ENCODE data around the gene PLD5. TPM values are rescaled to one million over a fixed set of nuclear protein-coding genes. Genes with fewer than 3 reads are reported as not detected.
"Not testable (repeated sequence)": the region's sequence is repeated elsewhere in the genome, so short reads cannot be mapped to it uniquely, and the experiment has no call there.

Gene PLD5
- polyA plus RNA-seq, 3 donors: 0.03 to 0.22 (median 0.14) TPM

DNA sequence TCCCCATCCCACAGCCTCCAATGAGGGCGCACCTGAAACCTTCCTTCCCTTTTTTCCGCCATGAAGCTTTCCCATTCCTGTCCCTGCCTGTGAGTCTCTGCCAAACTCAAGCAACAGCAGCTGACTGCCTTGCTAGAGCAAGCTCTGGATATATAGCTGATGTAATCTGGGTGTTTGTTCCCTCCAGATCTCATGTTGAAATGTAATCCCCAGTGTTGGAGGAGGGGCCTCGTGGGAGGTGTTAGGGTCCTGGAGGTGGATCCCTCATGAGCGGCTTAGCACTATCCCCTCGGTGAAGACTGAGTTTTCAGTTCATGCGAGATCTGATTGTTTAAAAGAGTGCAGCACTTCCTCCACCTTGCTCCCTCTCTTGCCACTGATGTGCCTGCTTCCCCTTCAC, 321.2 kb downstream of the PLD5 start:
- H3K27ac ChIP-seq (ENCODE audit: low read depth, low read length): no peak overlapping the region
- 70 to 76% (median 71%) methylated on average over 6 of the region's 6 CpGs for WGBS, 3 donors

DNA sequence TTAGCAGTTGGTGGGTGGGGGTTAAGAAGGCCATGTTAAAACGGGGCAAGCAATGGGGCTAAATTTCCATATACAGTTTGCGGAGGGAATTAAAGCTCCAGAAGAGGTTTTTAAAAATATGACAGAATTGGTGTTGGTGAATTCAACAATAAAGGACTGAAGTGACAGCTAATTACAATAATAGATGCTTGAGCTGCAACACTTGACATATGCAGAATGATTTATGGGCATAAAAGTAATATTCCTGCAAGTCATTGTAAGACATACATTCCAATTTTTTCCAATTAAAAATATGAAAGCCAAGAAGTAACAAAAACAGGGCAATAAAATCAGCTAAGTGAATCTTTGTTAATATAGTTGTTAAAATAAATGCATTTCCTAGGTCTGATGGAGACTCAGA, 323.4 kb downstream of the PLD5 start:
- no peak overlapping the region for H3K27ac ChIP-seq (ENCODE audit: low read depth, low read length)
- WGBS, 3 donors: 83 to 89% (median 84%) methylated on average over 2 of the region's 2 CpGs

DNA sequence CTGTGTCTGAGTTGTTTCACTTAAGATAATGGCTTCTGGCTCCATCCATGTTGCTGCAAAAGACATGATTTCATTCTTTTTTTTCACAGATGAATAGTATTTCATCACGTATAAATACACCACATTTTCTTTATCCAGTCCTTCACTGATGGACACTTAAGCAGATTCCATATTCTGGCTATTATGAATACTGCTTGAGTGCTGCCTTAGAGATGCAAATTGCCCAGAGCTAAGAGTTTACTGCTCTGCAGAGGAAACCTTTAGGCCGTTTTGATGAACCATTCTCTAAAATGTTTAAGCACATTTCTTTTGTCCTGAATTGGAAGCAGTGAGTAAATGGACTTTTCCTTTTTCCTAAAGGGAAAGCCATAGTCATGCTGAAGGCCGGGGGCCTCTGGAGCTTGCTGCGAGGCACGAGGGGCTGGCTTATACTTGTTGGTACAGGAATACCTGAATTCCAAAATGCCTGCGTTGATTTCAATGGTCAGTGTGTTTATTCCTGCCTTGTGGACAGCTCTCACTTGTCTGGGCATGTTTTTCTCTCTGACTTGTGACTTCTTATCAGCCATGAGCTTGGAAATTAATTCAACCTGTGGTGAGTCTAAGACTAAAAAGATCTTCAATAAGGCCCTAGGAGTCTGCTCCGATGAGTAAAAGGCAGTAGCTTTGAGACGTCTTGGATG, 324.6 kb downstream of the PLD5 start:
- no peak overlapping the region for H3K27ac ChIP-seq (ENCODE audit: low read depth, low read length)
- 67 to 81% (median 80%) methylated on average over 8 of the region's 8 CpGs for WGBS, 3 donors

DNA sequence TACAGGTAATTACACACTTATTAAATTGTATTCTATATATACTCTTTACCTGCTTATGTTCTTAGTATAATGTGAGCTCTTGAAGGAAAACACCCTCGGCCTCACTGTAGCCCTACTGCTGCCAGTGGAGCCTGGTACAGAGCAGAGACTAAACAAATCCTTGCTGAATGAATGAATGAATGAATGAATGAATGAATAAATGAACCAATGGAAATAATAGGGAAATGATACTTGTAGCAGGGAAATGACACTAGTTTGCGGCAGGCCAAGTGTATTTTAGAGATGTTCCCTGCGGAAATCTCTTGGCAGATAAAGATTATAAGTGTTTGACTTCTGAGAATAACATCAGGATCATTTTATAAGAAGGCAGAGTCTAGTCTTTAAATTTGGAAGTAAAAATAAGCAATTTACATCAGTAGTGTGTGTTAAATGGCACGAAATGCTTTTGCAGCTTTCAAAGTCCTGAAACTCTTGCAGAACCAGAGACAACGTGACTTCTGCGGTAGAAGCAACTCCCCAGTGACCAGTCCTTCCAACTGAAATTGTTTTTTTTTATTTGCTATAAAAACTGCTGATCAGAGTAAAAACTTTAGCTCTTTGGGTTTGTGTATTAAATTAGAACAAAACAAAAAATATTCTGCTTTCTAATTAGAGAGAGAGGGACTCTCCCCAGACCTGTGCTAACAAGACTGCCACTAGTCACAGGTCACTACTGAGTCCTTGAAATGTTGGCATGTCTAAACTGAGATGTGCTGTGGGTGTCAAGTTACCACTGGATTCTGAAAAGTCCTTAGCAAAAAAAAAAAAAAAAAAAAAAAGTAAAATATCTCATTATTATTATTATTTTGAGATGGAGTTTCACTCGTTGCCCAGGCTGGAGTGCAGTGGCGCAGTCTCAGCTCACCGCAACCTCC, 326.3 kb downstream of the PLD5 start:
- no peak overlapping the region for H3K27ac ChIP-seq (ENCODE audit: low read depth, low read length)
- WGBS, 3 donors: 61 to 79% (median 76%) methylated on average over 9 of the region's 9 CpGs

DNA sequence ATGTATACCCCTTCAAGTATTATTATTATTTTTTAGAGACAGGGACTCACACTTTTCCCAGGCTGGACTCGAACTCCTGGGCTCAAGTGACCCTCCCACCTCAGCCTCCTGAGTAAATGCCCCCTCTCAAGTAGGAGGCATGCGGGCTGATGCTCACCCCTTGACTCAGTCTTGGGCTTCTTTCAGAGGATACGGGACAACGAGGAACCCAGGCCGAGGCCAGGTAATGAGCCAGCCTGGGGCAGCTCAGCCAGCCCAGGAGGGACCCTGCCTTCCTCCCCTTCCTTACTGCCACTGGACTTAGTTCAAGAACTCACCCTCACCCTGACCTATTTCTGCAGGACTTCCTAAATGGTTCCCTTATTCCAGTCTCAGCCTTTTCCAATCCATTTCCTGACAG, 327.6 kb downstream of the PLD5 start:
- no peak overlapping the region for H3K27ac ChIP-seq (ENCODE audit: low read depth, low read length)
- 76 to 82% (median 79%) methylated on average over 5 of the region's 5 CpGs for WGBS, 3 donors

DNA sequence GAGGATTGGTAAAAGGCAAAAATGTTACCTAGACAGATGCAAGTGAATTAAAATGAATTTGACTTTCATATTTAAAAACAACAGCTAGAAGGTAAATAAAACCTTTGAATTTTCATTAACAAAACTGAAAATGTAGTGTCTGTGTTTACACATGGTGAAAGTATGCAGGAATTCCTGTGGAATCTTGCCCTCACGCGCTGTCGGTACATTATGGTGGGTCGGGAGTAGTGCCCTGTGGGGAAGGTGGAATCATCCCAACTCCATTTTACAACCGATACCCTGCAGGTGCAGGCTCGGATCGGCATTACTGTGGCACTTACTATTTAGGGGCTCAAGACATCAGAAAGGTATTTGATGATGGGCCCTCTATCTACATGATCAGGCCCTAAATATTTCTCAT, 328.4 kb downstream of the PLD5 start:
- WGBS, 3 donors: 55 to 87% (median 77%) methylated on average over 7 of the region's 7 CpGs
- no peak overlapping the region for H3K27ac ChIP-seq (ENCODE audit: low read depth, low read length)

DNA sequence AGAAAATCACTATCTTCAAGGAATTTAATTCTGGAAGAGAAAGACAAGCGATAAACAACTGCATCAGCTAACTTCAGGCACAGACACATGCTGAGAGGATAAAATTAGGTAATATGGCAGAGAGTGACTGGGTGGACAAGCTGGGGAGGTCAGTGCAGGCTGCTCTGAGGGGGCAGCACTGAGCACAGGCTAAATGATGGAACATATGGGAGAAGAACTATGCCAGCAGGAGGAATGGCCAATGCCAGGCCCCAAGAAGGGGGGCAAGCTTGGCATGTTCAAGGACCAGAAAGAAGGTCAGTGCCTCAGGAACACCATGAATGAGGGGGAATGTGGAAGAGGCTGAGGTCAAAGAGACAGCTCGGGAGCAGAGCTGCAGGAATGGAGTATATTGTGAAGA, 334.9 kb downstream of the PLD5 start:
- H3K27ac ChIP-seq (ENCODE audit: low read depth, low read length): no peak overlapping the region
- WGBS, 3 donors: 76 to 93% (median 77%) methylated on average over 2 of the region's 2 CpGs

DNA sequence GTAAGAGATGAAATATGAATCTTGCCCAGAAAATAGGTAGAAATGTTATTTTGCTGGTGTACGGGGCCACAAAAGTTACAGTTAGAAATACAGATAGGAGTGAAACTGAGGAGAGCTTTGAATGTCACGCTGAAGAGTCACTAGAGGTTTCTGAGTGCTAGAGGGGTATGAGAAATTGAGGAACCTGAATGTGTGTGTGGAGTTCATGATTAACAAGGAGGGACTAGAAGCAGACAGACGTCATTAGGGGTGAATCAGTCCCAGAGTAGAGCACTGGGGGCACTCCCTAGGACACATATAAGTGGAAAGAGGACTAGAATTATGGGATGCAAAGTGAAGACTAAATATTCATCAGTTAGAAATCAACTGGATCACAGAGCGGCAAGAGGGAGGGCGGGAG, 336.7 kb downstream of the PLD5 start:
- no peak overlapping the region for H3K27ac ChIP-seq (ENCODE audit: low read depth, low read length)
- 71 to 77% (median 73%) methylated on average over 5 of the region's 5 CpGs for whole genome bisulfite sequencing, 3 donors

DNA sequence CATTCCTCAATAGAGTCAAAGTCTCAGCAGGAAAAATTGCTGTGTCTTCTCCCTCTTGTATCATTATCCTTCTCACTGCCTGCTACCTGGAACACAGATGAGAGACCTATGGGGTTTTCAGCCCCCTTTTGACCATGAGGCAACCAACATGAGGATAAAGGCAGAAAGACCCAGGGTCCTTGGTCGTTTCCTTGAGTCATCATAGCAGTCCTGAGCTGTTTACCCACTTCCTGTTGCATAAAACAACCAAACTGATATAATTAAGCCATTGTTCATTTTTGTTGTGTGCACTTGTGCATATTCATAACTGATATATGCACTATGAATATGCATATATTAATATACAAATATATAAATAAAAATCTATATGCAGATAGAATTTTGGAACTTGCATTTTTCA, 337.3 kb downstream of the PLD5 start:
- no peak overlapping the region for H3K27ac ChIP-seq (ENCODE audit: low read depth, low read length)
- WGBS, 3 donors: 23 to 26% (median 24%) methylated on average over 1 of the region's 1 CpG

DNA sequence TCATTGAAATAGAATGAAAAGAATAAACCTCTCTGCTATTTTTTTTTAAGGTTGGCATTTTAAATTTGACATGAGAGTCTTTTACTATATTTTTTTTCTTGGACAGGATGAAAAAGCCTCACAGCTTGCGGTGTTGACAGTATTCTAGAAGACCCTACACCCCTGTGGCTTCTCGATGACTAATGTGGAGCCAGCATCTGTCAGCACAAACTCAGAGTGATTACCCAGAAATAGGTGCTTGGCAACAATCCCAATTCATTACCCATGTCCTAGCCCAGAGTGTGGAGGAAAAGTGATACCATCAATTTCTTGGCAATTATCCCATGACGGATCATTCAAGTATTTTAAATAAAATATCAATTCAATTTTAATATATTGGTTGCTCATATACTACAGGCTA, 338.8 kb downstream of the PLD5 start:
- 48 to 67% (median 60%) methylated on average over 3 of the region's 3 CpGs for WGBS, 3 donors
- H3K27ac ChIP-seq (ENCODE audit: low read depth, low read length): no peak overlapping the region

DNA sequence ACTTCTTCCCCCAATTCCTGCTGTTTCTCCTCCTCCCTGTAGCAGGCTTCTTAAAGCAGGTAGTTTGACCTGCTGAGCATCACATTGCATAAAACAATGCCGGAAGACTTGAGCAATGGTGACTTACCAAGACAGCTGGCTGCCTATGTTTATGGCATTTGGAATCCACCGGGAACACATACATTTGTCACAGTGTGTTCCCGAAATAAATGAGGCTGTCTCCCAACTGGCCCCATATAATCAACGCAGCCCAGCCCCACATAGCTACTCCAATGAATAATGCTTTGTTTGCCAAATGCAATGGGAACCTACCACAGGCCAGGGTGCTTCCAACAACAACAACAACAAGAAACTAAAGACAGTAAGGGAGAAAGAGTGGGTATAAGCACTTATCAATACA, 339.5 kb downstream of the PLD5 start:
- no peak overlapping the region for H3K27ac ChIP-seq (ENCODE audit: low read depth, low read length)
- 52 to 66% (median 64%) methylated on average over 4 of the region's 4 CpGs for WGBS, 3 donors

DNA sequence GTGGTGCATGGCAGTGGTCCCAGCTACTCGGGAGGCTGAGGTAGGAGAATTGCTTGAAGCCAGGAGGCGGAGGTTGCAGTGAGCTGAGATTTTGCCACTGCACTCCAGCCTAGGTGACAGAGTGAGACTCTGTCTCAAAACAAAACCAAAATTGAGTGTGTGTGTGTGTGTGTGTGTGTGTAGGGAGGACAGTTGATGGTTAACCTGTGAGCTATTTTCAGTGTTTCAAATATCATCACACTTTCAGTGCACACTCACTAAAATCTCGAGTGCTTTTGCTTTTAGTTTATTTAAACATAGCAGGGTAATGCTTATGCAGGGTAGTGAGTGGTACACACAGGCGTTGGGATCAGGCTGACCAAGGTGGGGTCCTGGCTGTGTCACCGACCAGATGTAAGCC, 344.7 kb downstream of the PLD5 start:
- WGBS, 3 donors: 60 to 68% (median 68%) methylated on average over 5 of the region's 5 CpGs
- not testable (repeated sequence) for H3K27ac ChIP-seq (ENCODE audit: low read depth, low read length)

DNA sequence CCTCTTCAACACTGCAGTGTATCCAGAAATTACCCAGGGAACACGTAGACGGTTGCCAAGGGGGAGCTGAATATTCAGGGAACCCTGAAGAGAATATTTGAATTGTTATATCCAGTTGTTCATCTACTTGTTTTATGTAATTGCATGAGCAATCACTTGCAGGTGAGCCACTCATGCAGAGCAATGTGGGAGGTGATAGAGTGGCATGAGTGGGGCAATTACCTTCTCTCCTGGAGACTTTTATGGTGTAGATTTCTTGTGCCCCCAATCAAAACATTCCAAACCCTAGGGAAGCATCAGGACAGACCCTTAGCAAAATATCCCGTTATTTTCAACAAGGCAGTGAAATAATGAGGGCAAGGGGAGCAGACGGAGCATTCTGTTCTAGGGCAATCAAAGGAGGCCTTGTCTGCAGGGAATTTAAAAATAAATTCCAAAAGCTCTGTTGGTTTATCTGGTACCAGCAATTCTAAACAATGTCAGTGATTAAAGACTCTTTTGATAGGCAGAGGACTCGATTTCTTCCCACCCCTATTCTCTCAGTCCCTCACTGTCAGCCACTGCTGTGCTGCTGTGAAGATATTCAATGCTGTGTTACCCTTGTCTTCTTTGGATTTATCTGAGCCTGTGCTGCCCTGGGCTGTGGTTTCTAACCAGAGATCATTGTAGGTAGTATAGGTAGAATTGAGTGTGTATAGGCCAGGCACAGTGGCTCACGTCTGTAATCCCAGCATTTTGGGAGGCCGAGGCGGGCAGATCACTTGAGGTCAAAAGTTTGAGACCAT, 345.4 kb downstream of the PLD5 start:
- WGBS, 3 donors: 48 to 50% (median 49%) methylated on average over 8 of the region's 8 CpGs
- no peak overlapping the region for H3K27ac ChIP-seq (ENCODE audit: low read depth, low read length)

DNA sequence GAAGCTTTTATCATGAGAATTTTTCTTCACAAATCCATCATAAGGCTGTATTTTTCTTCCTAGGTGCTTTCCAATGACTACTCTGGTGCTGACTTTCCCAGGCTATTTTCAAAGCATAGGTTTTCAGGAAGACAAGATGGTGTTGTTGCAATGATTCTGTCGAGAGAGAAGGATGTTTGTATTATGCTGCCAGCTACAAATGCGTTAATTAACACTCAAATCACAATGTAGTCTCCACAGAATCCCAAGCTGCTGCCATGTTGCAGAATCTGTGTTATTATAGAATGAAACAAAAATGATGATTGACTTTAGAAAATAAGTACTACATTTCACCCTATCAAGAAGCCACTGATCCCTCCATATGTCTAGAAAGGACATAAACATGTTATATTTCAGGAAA, 346.1 kb downstream of the PLD5 start:
- 44 to 50% (median 44%) methylated on average over 2 of the region's 2 CpGs for WGBS, 3 donors
- no peak overlapping the region for H3K27ac ChIP-seq (ENCODE audit: low read depth, low read length)

DNA sequence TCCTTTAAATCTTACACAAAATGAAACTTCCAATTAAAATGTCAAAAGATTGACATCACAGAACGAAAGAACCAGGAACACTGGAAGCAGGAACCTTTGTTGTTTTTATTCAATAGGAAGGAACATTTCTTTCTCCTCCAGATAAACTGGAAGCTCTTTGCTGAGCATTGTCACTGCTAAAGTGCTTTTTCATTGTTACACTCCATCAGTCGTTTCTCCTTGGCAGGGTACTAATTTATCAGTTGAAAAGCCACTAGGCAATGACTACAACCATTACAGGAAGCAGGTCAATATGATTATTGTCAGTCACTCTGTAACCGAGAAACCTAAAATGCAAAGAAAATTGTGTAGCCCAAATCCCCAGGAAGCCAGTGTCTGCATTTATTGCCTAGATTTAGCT, 362.4 kb downstream of the PLD5 start:
- WGBS, 3 donors: 29 to 43% (median 34%) methylated on average over 3 of the region's 3 CpGs
- H3K27ac ChIP-seq (ENCODE audit: low read depth, low read length): no peak overlapping the region

DNA sequence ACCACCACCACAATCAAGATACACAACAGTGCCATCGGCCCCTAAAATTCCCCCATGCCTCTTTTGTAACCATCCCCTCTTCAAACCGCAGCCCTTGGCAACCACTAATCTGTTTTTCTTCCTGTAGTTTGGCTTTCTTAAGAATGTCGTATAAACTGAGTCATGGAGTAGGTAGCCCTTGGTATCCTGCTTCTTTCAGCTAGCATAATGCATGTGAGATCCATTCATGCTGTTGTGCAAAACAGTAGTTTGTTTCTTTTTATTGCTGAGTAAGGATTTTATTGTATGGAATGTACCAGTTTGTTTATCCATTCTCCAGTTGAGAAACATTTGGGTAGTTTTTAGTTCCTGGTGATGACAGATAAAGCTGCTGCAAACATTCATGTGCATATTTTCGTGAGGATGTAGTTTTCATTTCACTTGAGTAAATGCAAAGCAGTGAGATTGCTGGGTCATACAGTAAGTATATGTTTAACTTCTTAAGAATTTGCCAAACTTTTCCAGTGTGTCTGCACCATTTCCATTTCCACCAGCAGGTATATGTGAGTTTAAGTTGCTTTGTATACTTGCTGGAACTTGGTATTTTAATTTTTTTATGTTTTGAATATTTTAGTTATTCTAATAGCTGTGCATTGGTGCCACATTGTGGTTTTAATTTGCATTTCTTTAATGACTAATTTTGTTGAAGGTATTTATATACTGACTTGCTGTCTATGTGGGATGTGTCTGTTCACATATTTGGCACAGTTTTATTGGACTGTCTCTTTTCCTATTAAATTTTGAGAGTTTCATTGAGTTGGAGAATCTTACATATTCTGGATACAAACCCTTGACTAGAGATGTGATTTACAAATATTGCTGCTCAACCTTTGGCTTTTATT, 377.2 kb downstream of the PLD5 start:
- WGBS, 3 donors: 19 to 28% (median 20%) methylated on average over 4 of the region's 4 CpGs
- H3K27ac ChIP-seq (ENCODE audit: low read depth, low read length): no peak overlapping the region

DNA sequence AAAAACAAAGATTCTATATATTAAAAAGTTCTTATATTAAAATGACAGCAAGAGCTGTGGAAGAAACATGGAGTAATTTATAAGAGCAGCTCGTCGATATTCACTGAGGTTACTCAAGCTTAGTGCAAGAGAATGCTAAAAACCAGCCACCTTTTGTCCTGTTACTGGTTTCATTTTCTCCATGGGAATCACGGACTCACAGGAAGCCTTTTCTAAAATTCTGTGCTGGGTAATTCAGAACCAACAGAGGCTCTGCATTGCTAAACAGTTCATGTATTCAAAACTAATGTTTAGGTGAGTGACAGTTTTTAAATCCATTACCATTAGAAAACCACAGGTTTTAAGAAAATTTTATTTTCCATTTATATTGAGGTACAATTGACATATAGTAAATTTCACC, 377.8 kb downstream of the PLD5 start:
- no peak overlapping the region for H3K27ac ChIP-seq (ENCODE audit: low read depth, low read length)
- WGBS, 3 donors: 26 to 41% (median 28%) methylated on average over 3 of the region's 3 CpGs

DNA sequence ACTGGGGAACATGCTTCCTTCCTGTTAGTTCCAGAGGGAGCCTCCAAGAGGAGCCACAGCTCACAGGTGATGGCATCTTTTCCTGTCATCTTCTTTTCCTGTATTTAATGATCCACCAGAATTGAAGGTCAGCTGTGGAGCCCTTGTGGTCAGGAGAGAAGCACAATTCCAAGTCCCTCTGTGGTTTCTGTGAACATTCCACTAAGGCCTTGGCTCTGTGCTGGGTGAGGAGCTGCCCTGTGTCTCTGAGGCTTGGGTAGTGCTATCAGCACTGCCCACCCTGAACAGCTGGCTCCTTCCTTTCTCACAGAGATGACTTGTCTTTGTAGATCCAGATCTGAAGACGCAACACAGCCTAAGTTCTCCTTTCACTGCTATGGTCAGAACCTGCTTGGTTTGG, 383.7 kb downstream of the PLD5 start:
- 73 to 94% (median 83%) methylated on average over 1 of the region's 1 CpG for WGBS, 3 donors
- H3K27ac ChIP-seq (ENCODE audit: low read depth, low read length): no peak overlapping the region
